Effector CD8-positive, alpha-beta T cell (primary cell): Measurements from ENCODE around the gene POTEB.
"Not testable (repeated sequence)": the region's sequence is repeated elsewhere in the genome, so short reads cannot be mapped to it uniquely, and the experiment has no call there.

Source experiments
- DNase-seq: peaks from one replicate; lab custom pipeline; 2025; lab: John Stamatoyannopoulos, UW
- total RNA-seq, 4 experiments: gene quantifications; one replicate each; lab custom pipeline; 2026; lab: John Stamatoyannopoulos, UW

POTEB gene
- 0 reads per million in 4 experiments for total RNA-seq

DNA sequence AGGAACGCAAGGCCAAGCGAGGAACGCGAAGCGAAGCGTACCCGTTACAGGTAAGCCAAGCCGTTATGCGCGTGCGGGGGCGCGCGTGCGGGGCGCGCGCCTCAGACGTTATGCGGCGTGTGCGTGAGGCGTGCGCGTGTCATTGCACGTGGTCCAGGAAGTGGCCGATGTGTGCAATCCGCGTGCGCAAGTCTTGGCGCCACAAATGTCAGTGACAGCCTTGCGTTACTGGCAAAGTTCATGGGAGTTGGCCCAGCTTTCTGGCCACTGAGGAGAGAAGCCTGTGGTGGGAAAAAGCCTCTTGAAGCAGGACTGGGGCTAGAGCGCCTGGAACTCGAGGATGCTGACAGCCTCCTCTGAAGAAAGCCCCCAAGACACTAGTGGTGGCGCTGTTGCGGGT is at the start of gene POTEB:
Gene POTEB (minus strand): TSS at position 101 of the 400 bp plus-strand sequence. CDS start 489 bp downstream, outside the sequence.
- not testable (repeated sequence) for DNase-seq

DNA sequence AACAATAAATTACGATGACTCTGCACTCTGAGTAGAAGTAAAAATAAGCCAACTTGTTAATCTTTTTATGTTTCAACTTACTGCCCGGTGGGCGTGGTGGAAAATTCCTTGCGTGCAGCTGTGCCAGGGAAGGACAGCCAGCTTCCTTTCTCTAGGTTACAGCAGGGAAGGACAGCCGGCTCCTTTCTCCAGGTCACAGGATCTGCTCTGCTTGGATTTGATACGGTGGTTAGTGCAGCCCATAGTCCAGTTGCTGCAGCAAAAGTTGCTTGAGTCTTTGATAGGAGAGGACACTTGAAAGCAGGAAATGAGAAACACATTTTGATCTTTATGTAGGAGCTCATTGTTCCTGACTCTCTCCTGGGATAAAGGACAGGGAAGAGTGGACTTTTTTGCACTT is 13.4 kb upstream of the POTEB start:
- DNase-seq: not testable (repeated sequence)

DNA sequence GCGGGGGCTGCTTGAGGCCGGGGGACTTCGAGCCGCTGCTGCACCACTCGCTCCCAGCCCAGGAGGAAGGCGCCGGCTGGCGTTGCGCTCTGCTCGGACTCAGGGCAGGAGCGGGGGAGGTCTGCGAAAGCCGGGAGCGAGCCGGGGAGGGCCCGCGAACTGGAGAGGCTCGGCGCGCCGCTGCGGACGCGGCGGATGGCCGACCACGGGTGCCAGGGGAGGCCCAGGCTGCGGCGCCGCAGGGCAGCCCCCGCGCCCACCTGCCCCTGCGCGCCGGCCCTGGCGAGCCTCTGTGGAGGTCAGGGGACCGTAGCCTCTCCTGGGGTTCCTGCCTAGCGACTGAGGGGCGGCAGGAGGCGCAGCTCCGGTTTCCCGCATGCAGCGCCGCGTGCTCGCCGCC is 12.0 kb upstream of the POTEB start:
- not testable (repeated sequence) for DNase-seq

DNA sequence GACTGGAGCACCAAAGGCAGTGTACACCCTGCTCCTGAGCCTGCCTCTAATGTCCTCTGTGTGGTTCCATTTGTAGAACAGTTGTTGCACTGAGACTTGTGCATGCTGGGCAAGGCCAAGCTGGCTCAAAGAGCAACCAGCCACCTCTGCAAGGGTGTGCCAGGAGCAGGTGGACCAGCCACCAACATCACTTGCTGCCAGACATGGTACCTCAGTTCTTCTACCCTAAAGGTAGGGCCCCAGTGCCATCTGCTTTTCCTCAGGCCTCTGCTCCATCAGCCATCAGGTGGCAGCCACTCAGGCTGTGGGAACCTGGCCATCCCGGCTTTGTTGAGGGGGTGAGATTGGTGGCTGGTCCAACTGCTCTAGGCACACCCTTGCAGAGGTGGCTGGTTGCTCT is 38.7 kb downstream of the POTEB start:
- DNase-seq: not testable (repeated sequence)
